GM12878 (cell line): ENCODE results near the gene ANAPC5.

Experiments used
- CTCF ChIP-seq, 3 experiments: IDR thresholded peaks in 2 of 3; conservative IDR thresholded peaks in 1 of 3; 2 replicates each; pipeline ENCODE4 v1.5.1; 2011; ENCODE audit warnings: low read depth in 3 of 3, low read length in 3 of 3, mild to moderate bottlenecking in 3 of 3, control low read depth in 2 of 3, moderate library complexity in 2 of 3, inconsistent platforms in 1 of 3, mixed read lengths in 1 of 3; ENCODE audit not compliant: control insufficient read depth in 2 of 3, insufficient read depth in 1 of 3; ENCODE audit errors: extremely low read depth in 1 of 3
- EZH2 ChIP-seq: IDR thresholded peaks from 2 replicates; pipeline ENCODE4 v1.6.1; 2012; ENCODE audit warnings: low read depth, mild to moderate bottlenecking, control low read depth, inconsistent platforms, low read length, borderline replicate concordance; ENCODE audit not compliant: control insufficient read depth
- JUND ChIP-seq: IDR thresholded peaks from 2 replicates; pipeline ENCODE4 v1.6.1; 2012; ENCODE audit warnings: low read depth, mild to moderate bottlenecking, low read length, improper control_type of control experiment, moderate library complexity
- KDM1A ChIP-seq: fragments of 200-600 bp; sonication (generic); IDR thresholded peaks from 2 replicates; pipeline ENCODE4 v1.6.1; 2016; ENCODE audit warnings: borderline replicate concordance
- NFIC ChIP-seq: IDR thresholded peaks from 2 replicates; pipeline ENCODE4 v1.6.1; 2012; ENCODE audit warnings: low read depth, mild to moderate bottlenecking, inconsistent platforms, low read length, moderate library complexity
- PKNOX1 ChIP-seq: fragments of 450-650 bp; IDR thresholded peaks from 2 replicates; pipeline ENCODE4 v1.6.1; 2016; ENCODE audit warnings: mild to moderate bottlenecking
- SMC3 ChIP-seq: IDR thresholded peaks from 2 replicates; pipeline ENCODE4 v1.6.1; 2011; ENCODE audit warnings: low read length, improper control_type of control experiment, borderline replicate concordance
- TAF1 ChIP-seq: IDR thresholded peaks from 2 replicates; pipeline ENCODE4 v1.6.1; 2011; ENCODE audit warnings: mild to moderate bottlenecking, low read depth, low read length, borderline replicate concordance
- YBX1 ChIP-seq: fragments of 450-650 bp; IDR thresholded peaks from 2 replicates; pipeline ENCODE4 v1.6.1; 2016; ENCODE audit warnings: antibody characterized with exemption
- TF ChIP-seq, protein P1 (sequence below): IDR thresholded peaks from 2 replicates; pipeline ENCODE4 v1.6.1; 2012; ENCODE audit warnings: low read depth, low read length, improper control_type of control experiment

DNA sequence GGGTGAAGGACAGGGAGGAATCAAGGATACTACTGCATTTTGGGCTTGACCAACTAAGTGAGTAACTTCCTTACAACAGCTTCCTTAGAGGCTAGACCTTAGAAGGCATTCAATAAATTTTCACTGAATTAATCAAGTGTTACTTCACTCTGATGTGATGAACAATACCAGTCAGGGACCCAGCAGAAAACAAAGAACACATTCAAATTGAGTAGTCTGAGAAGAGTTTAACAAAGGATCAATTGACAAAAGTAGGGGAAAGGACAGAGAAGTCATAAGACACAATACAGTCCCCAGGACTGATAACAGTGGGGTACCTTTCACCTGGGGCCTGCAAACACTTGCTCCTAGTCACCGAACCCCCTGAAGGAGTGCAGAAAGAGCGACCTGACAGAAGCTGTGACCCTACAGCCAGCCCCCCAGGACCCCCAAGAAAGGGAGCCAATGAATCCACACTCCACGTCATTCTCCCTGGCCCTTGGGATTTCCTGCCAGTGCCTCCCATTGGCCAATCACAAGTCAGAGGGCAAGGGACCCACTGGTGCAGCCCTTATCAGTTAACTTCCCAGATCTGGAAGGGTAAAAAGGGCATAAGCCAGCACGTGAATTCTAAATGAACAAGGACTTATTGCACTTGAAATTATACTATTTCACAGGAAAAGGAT, 6.9 kb downstream of the ANAPC5 start:
- TF ChIP-seq KDM1A (no peak), CTCF (IDR thresholded peaks at IDR 0.05 in 2 of 3, conservative IDR thresholded peaks at IDR 0.05 in 1 of 3; ENCODE audit: control insufficient read depth in 2 of 3, extremely low read depth in 1 of 3, insufficient read depth in 1 of 3, low read depth in 3 of 3, low read length in 3 of 3) (no peak), SMC3 (no peak), PKNOX1 (no peak), JUND (no peak), NFIC (no peak), EZH2 (no peak), YBX1 (no peak), TAF1 (no peak)
- TF ChIP-seq, protein P1, sequence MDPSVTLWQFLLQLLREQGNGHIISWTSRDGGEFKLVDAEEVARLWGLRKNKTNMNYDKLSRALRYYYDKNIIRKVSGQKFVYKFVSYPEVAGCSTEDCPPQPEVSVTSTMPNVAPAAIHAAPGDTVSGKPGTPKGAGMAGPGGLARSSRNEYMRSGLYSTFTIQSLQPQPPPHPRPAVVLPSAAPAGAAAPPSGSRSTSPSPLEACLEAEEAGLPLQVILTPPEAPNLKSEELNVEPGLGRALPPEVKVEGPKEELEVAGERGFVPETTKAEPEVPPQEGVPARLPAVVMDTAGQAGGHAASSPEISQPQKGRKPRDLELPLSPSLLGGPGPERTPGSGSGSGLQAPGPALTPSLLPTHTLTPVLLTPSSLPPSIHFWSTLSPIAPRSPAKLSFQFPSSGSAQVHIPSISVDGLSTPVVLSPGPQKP, result no peak
